Measurements from ENCODE around the gene RAB7B. TPM values are rescaled to one million over a fixed set of nuclear protein-coding genes. Genes with fewer than 3 reads are reported as not detected.

The RAB7B gene
- total RNA-seq, 4 donors from 2014 or later: 4.8 to 12.6 (median 8.7) TPM

DNA sequence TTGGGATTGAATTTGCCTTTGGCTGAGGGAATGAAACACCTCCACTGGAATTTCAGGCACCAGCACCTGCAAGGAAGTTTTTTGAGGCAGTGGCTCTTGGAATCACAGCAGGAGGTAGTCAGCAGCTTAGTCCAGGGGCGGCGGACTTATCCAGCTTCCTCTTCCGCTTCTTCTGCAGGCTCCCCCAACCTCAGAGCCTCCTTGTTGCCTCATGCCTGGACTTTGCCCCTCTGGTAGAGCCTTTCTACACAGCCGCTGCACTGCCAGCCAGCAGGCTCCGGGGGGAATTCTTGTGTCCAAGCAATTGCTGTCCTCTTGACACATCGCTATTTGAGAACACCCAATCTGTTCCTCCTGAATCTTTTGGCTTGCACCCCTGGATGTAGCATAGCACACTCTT is 45.4 kb upstream of the RAB7B start:
- DNase-seq: peak; percentile 58 to 68
- 35 to 48% methylated on average over 6 of the region's 6 CpGs for WGBS, 2 donors
- no peak for TF ChIP-seq CTCF (IDR thresholded peaks at IDR 0.05)
- no peak for TF ChIP-seq POLR2A (IDR thresholded peaks at IDR 0.05)
- peaks cover 40 to 47% of the 10 kb centered on the region in 2 donors for H3K4me1 ChIP-seq
- no peaks in the 10 kb centered on the region for H3K36me3 ChIP-seq
- no peaks in the 10 kb centered on the region for H3K9me3 ChIP-seq
- peak overlapping the region; percentile 18 to 66 (median 65) for H3K27ac ChIP-seq
- no peak overlapping the region for H3K4me3 ChIP-seq (replicated peaks in 1 of 3)
- intact Hi-C loops (cut with DNase I): no loop called here
- H3K27me3 ChIP-seq: no peaks in the 10 kb centered on the region

DNA sequence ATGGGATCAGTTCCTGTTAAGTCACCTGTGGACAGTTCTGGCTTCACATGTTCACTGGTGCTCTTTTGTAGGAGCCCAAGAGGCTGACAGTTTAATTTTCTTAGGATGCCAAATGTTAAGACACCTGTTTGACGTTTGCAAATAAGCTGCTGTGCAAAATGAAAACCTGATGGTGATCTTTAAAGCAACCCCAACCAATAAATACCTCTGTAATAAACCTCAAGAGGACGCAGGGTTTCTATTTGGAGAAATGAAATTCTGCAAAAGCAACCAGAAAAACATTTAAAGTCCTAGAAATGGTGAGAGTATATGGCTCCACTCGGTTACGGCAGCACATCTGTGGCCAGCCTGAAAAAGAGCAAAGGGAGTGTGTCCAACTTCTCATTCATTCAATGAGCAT is 44.1 kb upstream of the RAB7B start:
- Histone ChIP-seq H3K9me3 (no peaks in the 10 kb centered on the region), H3K27ac (no peak overlapping the region), H3K4me1 (peaks cover 40 to 43% of the 10 kb centered on the region in 2 donors), H3K4me3 (replicated peaks in 1 of 3) (no peak overlapping the region), H3K27me3 (no peaks in the 10 kb centered on the region), H3K36me3 (no peaks in the 10 kb centered on the region)
- intact Hi-C loops (cut with DNase I): no loop called here
- WGBS, 2 donors: 58 to 61% methylated on average over 4 of the region's 4 CpGs
- TF ChIP-seq CTCF (IDR thresholded peaks at IDR 0.05) (no peak), POLR2A (IDR thresholded peaks at IDR 0.05) (no peak)
- DNase-seq: no peak

- peak overlapping the region; percentile 36 to 87 (median 64) for H3K27ac ChIP-seq
- 35 to 38% methylated on average over 7 of the region's 7 CpGs for WGBS, 2 donors
- H3K9me3 ChIP-seq: no peaks in the 10 kb centered on the region
- H3K27me3 ChIP-seq: no peaks in the 10 kb centered on the region
- peaks cover 44 to 54% of the 10 kb centered on the region in 2 donors for H3K4me1 ChIP-seq
- TF ChIP-seq CTCF (IDR thresholded peaks at IDR 0.05) (no peak), POLR2A (IDR thresholded peaks at IDR 0.05) (peak in 1 of 2 donors; percentile 50)
- DNase-seq: peak; percentile 75 to 81
- intact Hi-C loops (cut with DNase I): no loop called here
- H3K36me3 ChIP-seq: no peaks in the 10 kb centered on the region
- no peak overlapping the region for H3K4me3 ChIP-seq (replicated peaks in 1 of 3)
These were observed 38.4 kb upstream of the RAB7B start for GRCh38 chr1:206041640-206042039.

GRCh38 chr1:206040328-206040727 is 37.1 kb upstream of the RAB7B start:
- peaks cover 42 to 44% of the 10 kb centered on the region in 2 donors for H3K4me1 ChIP-seq
- H3K9me3 ChIP-seq: no peaks in the 10 kb centered on the region
- no peak for DNase-seq
- TF ChIP-seq CTCF (IDR thresholded peaks at IDR 0.05): no peak
- no peak for TF ChIP-seq POLR2A (IDR thresholded peaks at IDR 0.05)
- WGBS, 2 donors: 43 to 51% methylated on average over 5 of the region's 5 CpGs
- H3K4me3 ChIP-seq (replicated peaks in 1 of 3): no peak overlapping the region
- peak overlapping the region in 2 of 3 donors; percentile 60 to 87 for H3K27ac ChIP-seq
- no peaks in the 10 kb centered on the region for H3K27me3 ChIP-seq
- no peaks in the 10 kb centered on the region for H3K36me3 ChIP-seq
- intact Hi-C loops (cut with DNase I): no loop called here

GRCh38 chr1:206039046-206039973 is 36.1 kb upstream of the RAB7B start:
- Histone ChIP-seq H3K27ac (peak overlapping the region; percentile 28 to 87 (median 60)), H3K36me3 (no peaks in the 10 kb centered on the region), H3K4me1 (peaks cover 42 to 51% of the 10 kb centered on the region in 2 donors), H3K27me3 (no peaks in the 10 kb centered on the region), H3K4me3 (replicated peaks in 1 of 3) (no peak overlapping the region), H3K9me3 (no peaks in the 10 kb centered on the region)
- TF ChIP-seq CTCF (IDR thresholded peaks at IDR 0.05) (peak in 1 of 6 experiments; percentile 4), POLR2A (IDR thresholded peaks at IDR 0.05) (peak in 1 of 2 donors; percentile 12)
- 27 to 32% methylated on average over 6 to 7 of the region's 7 CpGs for WGBS, 2 donors
- DNase-seq: peak; percentile 56 to 64
- intact Hi-C loops (cut with DNase I): loop anchor here (10.0 kb wide), 1 partner anchor 65 kb away; no protein-coding TSS in a partner anchor
